ENCODE results near the gene SGCE.

Gene SGCE

DNA sequence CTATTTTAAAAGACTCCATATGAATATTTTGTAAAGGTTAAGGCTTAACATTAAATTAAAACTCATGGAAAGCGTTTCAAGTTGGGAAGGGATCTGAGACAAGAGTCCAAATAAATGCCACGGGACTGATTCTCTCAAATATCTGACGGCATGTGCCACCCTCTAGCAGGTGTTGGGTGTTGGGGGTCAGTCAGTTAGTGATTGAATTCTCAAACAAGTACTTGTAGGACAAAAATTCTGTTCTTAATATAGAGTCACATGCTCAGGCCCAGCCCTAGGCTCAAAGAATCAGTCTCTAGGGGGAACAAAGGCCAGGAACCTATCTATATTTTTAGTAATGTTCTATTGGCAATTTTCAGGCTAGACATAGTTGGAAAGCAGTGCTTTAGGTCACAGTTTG lies 39.1 kb downstream of the SGCE start:
- Histone ChIP-seq H3K79me2 (ENCODE audit: insufficient read depth, low read length) (no peaks in the 10 kb centered on the region), H3K4me1 (ENCODE audit: insufficient read depth, low read length, poor library complexity, severe bottlenecking) (peaks cover 16% of the 10 kb centered on the region), H3K27me3 (ENCODE audit: insufficient read depth, low read length, poor library complexity, severe bottlenecking) (no peaks in the 10 kb centered on the region), H3K9me3 (ENCODE audit: insufficient read depth, low read depth, low read length) (no peaks in the 10 kb centered on the region), H3K4me3 (ENCODE audit: low read length, poor library complexity, severe bottlenecking) (no peak overlapping the region), H3F3A (ENCODE audit: low read depth) (no peaks in the 10 kb centered on the region), H3K9ac (ENCODE audit: low read depth, low read length, poor library complexity, severe bottlenecking) (no peak overlapping the region), H3K9me2 (replicated peaks; ENCODE audit: low read depth, low read length) (no peaks in the 10 kb centered on the region), H2AFZ (ENCODE audit: low read length) (no peak overlapping the region), H4K20me1 (ENCODE audit: insufficient read depth, low read length, poor library complexity, severe bottlenecking) (no peaks in the 10 kb centered on the region), H3K36me3 (ENCODE audit: insufficient read depth, low read length) (no peaks in the 10 kb centered on the region), H3K4me2 (ENCODE audit: low read depth, low read length, poor library complexity, severe bottlenecking) (no peak overlapping the region)
- TF ChIP-seq EZH2phosphoT487 (IDR thresholded peaks at IDR 0.05; ENCODE audit: borderline replicate concordance): no peak
- TF ChIP-seq, protein P1, sequence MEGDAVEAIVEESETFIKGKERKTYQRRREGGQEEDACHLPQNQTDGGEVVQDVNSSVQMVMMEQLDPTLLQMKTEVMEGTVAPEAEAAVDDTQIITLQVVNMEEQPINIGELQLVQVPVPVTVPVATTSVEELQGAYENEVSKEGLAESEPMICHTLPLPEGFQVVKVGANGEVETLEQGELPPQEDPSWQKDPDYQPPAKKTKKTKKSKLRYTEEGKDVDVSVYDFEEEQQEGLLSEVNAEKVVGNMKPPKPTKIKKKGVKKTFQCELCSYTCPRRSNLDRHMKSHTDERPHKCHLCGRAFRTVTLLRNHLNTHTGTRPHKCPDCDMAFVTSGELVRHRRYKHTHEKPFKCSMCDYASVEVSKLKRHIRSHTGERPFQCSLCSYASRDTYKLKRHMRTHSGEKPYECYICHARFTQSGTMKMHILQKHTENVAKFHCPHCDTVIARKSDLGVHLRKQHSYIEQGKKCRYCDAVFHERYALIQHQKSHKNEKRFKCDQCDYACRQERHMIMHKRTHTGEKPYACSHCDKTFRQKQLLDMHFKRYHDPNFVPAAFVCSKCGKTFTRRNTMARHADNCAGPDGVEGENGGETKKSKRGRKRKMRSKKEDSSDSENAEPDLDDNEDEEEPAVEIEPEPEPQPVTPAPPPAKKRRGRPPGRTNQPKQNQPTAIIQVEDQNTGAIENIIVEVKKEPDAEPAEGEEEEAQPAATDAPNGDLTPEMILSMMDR (conservative IDR thresholded peaks at IDR 0.05; ENCODE audit: low read length): no peak

DNA sequence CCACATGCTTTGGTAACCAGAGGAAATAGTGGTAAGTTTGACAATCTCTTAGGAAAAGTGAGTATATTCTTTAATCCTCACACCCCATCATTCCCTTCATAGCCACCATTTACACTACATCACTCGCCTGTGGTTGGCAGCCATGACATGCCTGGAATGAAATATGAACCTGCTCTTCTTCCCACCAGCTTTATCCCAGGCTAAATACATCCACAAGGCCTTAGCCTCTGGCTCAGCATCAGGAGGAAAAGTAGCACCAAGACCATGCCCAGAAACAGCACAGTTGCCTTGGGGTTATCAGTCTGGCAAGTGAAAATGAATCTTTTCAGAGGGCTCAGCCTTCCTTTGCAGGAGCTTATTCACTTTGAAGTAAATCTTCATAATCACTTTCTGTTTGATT lies 40.3 kb downstream of the SGCE start:
- H4K20me1 ChIP-seq (ENCODE audit: insufficient read depth, low read length, poor library complexity, severe bottlenecking): no peaks in the 10 kb centered on the region
- no peak overlapping the region for H3K4me2 ChIP-seq (ENCODE audit: low read depth, low read length, poor library complexity, severe bottlenecking)
- H3K9ac ChIP-seq (ENCODE audit: low read depth, low read length, poor library complexity, severe bottlenecking): no peak overlapping the region
- H3F3A ChIP-seq (ENCODE audit: low read depth): no peaks in the 10 kb centered on the region
- H3K36me3 ChIP-seq (ENCODE audit: insufficient read depth, low read length): no peaks in the 10 kb centered on the region
- peaks cover 6% of the 10 kb centered on the region for H3K4me1 ChIP-seq (ENCODE audit: insufficient read depth, low read length, poor library complexity, severe bottlenecking)
- no peaks in the 10 kb centered on the region for H3K9me3 ChIP-seq (ENCODE audit: insufficient read depth, low read depth, low read length)
- H3K27me3 ChIP-seq (ENCODE audit: insufficient read depth, low read length, poor library complexity, severe bottlenecking): no peaks in the 10 kb centered on the region
- H3K4me3 ChIP-seq (ENCODE audit: low read length, poor library complexity, severe bottlenecking): no peak overlapping the region
- no peaks in the 10 kb centered on the region for H3K9me2 ChIP-seq (replicated peaks; ENCODE audit: low read depth, low read length)
- H3K79me2 ChIP-seq (ENCODE audit: insufficient read depth, low read length): no peaks in the 10 kb centered on the region
- H2AFZ ChIP-seq (ENCODE audit: low read length): no peak overlapping the region
- TF ChIP-seq, protein P1 (conservative IDR thresholded peaks at IDR 0.05; ENCODE audit: low read length): no peak
- no peak for TF ChIP-seq EZH2phosphoT487 (IDR thresholded peaks at IDR 0.05; ENCODE audit: borderline replicate concordance)

DNA sequence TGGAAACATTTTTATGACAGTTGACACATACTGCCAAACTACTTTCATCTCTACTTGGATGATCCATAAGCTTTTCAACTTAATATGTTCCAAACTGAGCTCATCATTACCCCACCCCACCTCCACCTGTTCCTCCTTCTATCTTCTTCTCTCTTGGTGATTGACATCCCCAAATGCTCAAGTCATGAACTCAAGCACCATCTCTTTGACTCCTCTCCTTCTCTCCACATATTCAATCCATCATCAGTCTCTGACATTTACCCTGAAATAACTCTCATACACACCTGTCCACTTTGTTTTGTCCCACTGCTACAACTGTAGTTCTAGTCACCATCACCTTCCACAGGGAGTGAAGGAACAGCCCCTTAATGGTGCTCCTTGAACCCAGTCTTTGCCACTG lies 43.3 kb downstream of the SGCE start:
- H3K9me2 ChIP-seq (replicated peaks; ENCODE audit: low read depth, low read length): no peaks in the 10 kb centered on the region
- no peak overlapping the region for H2AFZ ChIP-seq (ENCODE audit: low read length)
- no peak overlapping the region for H3K9ac ChIP-seq (ENCODE audit: low read depth, low read length, poor library complexity, severe bottlenecking)
- H3K36me3 ChIP-seq (ENCODE audit: insufficient read depth, low read length): no peaks in the 10 kb centered on the region
- H4K20me1 ChIP-seq (ENCODE audit: insufficient read depth, low read length, poor library complexity, severe bottlenecking): no peaks in the 10 kb centered on the region
- no peak overlapping the region for H3K4me2 ChIP-seq (ENCODE audit: low read depth, low read length, poor library complexity, severe bottlenecking)
- H3F3A ChIP-seq (ENCODE audit: low read depth): no peaks in the 10 kb centered on the region
- H3K4me1 ChIP-seq (ENCODE audit: insufficient read depth, low read length, poor library complexity, severe bottlenecking): no peaks in the 10 kb centered on the region
- no peaks in the 10 kb centered on the region for H3K79me2 ChIP-seq (ENCODE audit: insufficient read depth, low read length)
- TF ChIP-seq EZH2phosphoT487 (IDR thresholded peaks at IDR 0.05; ENCODE audit: borderline replicate concordance): no peak
- TF ChIP-seq, protein P1 (conservative IDR thresholded peaks at IDR 0.05; ENCODE audit: low read length): no peak
- no peaks in the 10 kb centered on the region for H3K9me3 ChIP-seq (ENCODE audit: insufficient read depth, low read depth, low read length)
- H3K27me3 ChIP-seq (ENCODE audit: insufficient read depth, low read length, poor library complexity, severe bottlenecking): no peaks in the 10 kb centered on the region
- H3K4me3 ChIP-seq (ENCODE audit: low read length, poor library complexity, severe bottlenecking): no peak overlapping the region

All from Loucy (cell line).